ENCODE measurements around the gene CCDC7. TPM values are rescaled to one million over a fixed set of nuclear protein-coding genes. Genes with fewer than 3 reads are reported as not detected.

The CCDC7 gene
- total RNA-seq, 1 donor from 2014 or later, result 10.3 TPM

Other genes with a start within 250 kb of the CCDC7 start
- gene EPC1, start 99.0 kb upstream of the CCDC7 start, total RNA-seq, result 12.2 and 26.2 TPM in 2 replicates

All from lung microvascular endothelial cell (primary cell).